ENCODE data around the gene KRIT1. TPM values are rescaled to one million over a fixed set of nuclear protein-coding genes. Genes with fewer than 3 reads are reported as not detected.

Gene KRIT1
- total RNA-seq, 1 experiment from 2014 or later: 34.9 TPM

- H2AK5ac ChIP-seq (ENCODE audit: insufficient read length, low read length): no peak overlapping the region
- no peaks in the 10 kb centered on the region for H3K27me3 ChIP-seq (ENCODE audit: insufficient read depth, low read length)
- no peak overlapping the region for H3K14ac ChIP-seq (ENCODE audit: insufficient read depth, low read length)
- H3K4ac ChIP-seq (ENCODE audit: low read depth, low read length): no peak overlapping the region
- Mint-ChIP-seq H3K4me3 (no peak overlapping the region), H3K36me3 (ENCODE audit: insufficient read depth in 1 of 3, low read depth in 3 of 3) (peaks cover 3 to 13% (median 11%) of the 10 kb centered on the region in 3 experiments), H3K4me1 (peaks cover 15 to 20% of the 10 kb centered on the region in 2 experiments), H3K9me3 (peaks cover 4 to 8% of the 10 kb centered on the region in 2 experiments), H3K27ac (no peak overlapping the region), H3K27me3 (ENCODE audit: low read depth) (no peaks in the 10 kb centered on the region)
- H2BK120ac ChIP-seq (ENCODE audit: low read depth, low read length, poor library complexity, severe bottlenecking): no peak overlapping the region
- H3K56ac ChIP-seq (ENCODE audit: insufficient read length, low read depth, low read length): no peak overlapping the region
- no peak overlapping the region for H2BK20ac ChIP-seq (ENCODE audit: low read depth, low read length, poor library complexity, severe bottlenecking)
- TF ChIP-seq, protein P1, sequence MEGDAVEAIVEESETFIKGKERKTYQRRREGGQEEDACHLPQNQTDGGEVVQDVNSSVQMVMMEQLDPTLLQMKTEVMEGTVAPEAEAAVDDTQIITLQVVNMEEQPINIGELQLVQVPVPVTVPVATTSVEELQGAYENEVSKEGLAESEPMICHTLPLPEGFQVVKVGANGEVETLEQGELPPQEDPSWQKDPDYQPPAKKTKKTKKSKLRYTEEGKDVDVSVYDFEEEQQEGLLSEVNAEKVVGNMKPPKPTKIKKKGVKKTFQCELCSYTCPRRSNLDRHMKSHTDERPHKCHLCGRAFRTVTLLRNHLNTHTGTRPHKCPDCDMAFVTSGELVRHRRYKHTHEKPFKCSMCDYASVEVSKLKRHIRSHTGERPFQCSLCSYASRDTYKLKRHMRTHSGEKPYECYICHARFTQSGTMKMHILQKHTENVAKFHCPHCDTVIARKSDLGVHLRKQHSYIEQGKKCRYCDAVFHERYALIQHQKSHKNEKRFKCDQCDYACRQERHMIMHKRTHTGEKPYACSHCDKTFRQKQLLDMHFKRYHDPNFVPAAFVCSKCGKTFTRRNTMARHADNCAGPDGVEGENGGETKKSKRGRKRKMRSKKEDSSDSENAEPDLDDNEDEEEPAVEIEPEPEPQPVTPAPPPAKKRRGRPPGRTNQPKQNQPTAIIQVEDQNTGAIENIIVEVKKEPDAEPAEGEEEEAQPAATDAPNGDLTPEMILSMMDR (conservative IDR thresholded peaks at IDR 0.05): no peak
- peaks cover 30% of the 10 kb centered on the region; the same call in 1 of the 2 replicates for H3K79me2 ChIP-seq (ENCODE audit: insufficient read depth, low read length)
- no peak overlapping the region for H3K4me2 ChIP-seq (ENCODE audit: insufficient read depth, insufficient read length, low read length)
- whole genome bisulfite sequencing (ENCODE audit: extremely low coverage, insufficient read length, low lambda C conversion rate): no CpG with 5 or more reads among the region's 1 CpG
- no peak overlapping the region for H4K91ac ChIP-seq (ENCODE audit: insufficient read length, low read depth, low read length)
- H2BK5ac ChIP-seq (ENCODE audit: insufficient read length, low read length): no peak overlapping the region
- no peak overlapping the region for H4K5ac ChIP-seq (ENCODE audit: insufficient read length, low read depth, low read length)
- no peaks in the 10 kb centered on the region for H3K9me3 ChIP-seq (ENCODE audit: control insufficient read depth, low read depth, low read length)
- H2BK12ac ChIP-seq (ENCODE audit: insufficient read length, low read depth, low read length): no peak overlapping the region
- no peaks in the 10 kb centered on the region; the same call in 1 of the 2 replicates for H3K4me1 ChIP-seq (ENCODE audit: insufficient read depth, low read length)
- peaks cover 5% of the 10 kb centered on the region for H3K23me2 ChIP-seq (ENCODE audit: insufficient read length, low read depth, low read length, poor library complexity, severe bottlenecking)
- H3T11ph ChIP-seq (ENCODE audit: low read length): no peak overlapping the region
- H2BK15ac ChIP-seq (ENCODE audit: low read depth, low read length): no peak overlapping the region
- H4K8ac ChIP-seq (replicated peaks; ENCODE audit: insufficient read length, low read depth, low read length): no peak overlapping the region
- H3K9ac ChIP-seq (ENCODE audit: extremely low read depth, insufficient read length, low read length): no peak overlapping the region
- no peak overlapping the region for H3K27ac ChIP-seq (ENCODE audit: insufficient read length, low read depth, low read length)
- H3K18ac ChIP-seq (ENCODE audit: insufficient read length, low read depth, low read length): no peak overlapping the region
- no peak overlapping the region for H3K23ac ChIP-seq (ENCODE audit: insufficient read length, low read depth, low read length)
- no peak for DNase-seq
- no peaks in the 10 kb centered on the region for H4K20me1 ChIP-seq (ENCODE audit: control insufficient read depth, insufficient read depth, insufficient read length)
- H2AFZ ChIP-seq (ENCODE audit: low read length): no peak overlapping the region
- H3K79me1 ChIP-seq (ENCODE audit: insufficient read depth, low read depth, low read length, poor library complexity, severe bottlenecking): peaks cover 11% of the 10 kb centered on the region
Measured at GRCh38 chr7:92251181-92251580, 5.5 kb upstream of the KRIT1 start.

All from H9 (cell line).